Measurements from ENCODE around the gene CREB3L1.

DNA sequence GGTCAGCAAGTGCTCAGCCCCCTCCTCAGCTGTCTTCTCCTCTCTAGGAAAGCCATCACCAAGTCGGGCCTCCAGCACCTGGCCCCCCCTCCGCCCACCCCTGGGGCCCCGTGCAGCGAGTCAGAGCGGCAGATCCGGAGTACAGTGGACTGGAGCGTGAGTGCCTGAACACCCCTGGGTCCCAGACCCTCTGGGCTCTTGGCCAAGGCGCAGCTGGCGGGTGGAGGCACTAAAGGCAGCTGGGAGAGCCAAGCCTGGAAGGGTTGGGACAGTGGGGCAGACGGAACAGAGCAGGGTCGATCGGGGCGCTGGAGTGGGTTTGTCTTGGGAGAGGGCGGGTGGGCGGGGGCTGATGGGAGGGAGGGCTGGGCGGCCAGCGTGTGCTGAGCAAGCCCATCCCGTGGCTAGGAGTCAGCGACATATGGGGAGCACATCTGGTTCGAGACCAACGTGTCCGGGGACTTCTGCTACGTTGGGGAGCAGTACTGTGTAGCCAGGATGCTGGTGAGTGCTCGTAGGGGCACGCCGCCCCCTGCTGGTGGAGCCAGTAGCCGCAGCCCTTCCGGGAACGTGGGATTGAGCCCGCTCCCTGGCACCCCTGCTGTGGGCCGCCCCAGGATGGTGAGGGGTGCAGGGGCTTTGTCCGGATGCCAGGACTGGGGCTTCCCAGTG lies 89.9 kb downstream of the CREB3L1 start:
- TF ChIP-seq, protein P1, sequence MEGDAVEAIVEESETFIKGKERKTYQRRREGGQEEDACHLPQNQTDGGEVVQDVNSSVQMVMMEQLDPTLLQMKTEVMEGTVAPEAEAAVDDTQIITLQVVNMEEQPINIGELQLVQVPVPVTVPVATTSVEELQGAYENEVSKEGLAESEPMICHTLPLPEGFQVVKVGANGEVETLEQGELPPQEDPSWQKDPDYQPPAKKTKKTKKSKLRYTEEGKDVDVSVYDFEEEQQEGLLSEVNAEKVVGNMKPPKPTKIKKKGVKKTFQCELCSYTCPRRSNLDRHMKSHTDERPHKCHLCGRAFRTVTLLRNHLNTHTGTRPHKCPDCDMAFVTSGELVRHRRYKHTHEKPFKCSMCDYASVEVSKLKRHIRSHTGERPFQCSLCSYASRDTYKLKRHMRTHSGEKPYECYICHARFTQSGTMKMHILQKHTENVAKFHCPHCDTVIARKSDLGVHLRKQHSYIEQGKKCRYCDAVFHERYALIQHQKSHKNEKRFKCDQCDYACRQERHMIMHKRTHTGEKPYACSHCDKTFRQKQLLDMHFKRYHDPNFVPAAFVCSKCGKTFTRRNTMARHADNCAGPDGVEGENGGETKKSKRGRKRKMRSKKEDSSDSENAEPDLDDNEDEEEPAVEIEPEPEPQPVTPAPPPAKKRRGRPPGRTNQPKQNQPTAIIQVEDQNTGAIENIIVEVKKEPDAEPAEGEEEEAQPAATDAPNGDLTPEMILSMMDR (IDR thresholded peaks at IDR 0.05; ENCODE audit: insufficient read depth, low read length, poor library complexity, severe bottlenecking), result peak; percentile 57
- no peak for TF ChIP-seq EZH2phosphoT487 (conservative IDR thresholded peaks at IDR 0.05; ENCODE audit: low read length)
